ENCODE measurements around the gene MGMT. TPM values are rescaled to one million over a fixed set of nuclear protein-coding genes. Genes with fewer than 3 reads are reported as not detected.

The MGMT gene
- total and polyA plus RNA-seq, 2 donors from 2014 or later = 25.9 to 70.0 TPM

DNA sequence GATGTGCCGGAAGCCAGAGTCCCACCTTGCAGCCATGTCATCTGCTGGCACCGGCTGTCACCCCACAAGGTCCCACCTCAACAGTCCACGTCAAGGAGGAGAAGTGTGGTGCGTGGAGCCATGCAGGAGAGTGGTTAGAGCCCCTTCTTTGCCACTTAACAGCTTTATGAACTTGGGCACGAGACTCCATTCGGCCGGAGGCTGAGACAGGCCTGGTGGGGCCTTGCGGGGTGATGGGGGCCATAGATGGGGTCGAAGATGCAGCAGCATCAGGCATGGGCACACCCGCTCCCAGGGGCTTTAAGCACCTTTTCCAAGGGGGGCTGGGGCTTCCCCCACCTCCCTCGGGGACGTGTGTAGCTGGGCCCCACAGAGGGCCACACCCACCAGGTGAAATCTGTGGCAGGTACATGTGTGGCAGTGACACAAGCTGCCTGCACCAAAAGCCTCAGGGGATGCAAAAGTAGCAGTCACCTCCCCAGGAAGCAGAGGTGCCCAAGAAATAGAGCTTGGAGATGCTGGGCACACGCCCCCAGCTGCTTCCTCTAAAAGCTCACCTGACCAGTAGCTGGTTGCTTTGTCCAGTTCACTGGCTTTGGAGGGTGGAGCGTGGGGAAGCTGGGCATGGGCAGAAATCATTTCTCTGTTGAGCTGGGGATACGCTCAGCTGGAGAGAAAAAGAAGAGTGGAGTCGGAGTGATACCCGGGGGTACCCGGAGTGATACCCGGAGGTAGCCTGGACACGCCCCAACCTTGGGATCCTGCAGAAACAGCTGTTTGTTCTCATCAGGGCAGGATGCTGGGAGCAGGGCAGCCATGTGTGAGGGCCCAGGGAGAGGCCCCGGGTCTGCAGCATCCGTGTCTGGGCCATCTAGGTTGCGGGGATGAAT, 297.2 kb downstream of the MGMT start:
- no peak overlapping the region for H3K9ac ChIP-seq (ENCODE audit: low read length in 3 of 3)
- H3K36me3 ChIP-seq (ENCODE audit: control insufficient read depth in 2 of 3, insufficient read depth in 3 of 3, low read length in 3 of 3) = peaks cover 0 to 4% (median 4%) of the 10 kb centered on the region in 3 donors
- intact Hi-C loops (cut with DNase I) = no loop called here
- FAIRE-seq (no peak), DNase-seq (peak in 2 of 5 donors; percentile 23 to 56)
- no peaks in the 10 kb centered on the region for H3K27me3 ChIP-seq (ENCODE audit: control insufficient read depth, insufficient read depth, low read length)
- H3K4me3 ChIP-seq (ENCODE audit: low read length in 3 of 3) = no peak overlapping the region
- H3K4me1 ChIP-seq (ENCODE audit: control insufficient read depth in 2 of 3, insufficient read depth in 2 of 3, low read depth in 1 of 3, low read length in 3 of 3) = no peaks in the 10 kb centered on the region
- H3K27ac ChIP-seq (ENCODE audit: low read depth in 2 of 2, low read length in 2 of 2) = no peak overlapping the region
- TF ChIP-seq CTCF (IDR thresholded peaks at IDR 0.05; ENCODE audit: borderline replicate concordance, extremely low read depth, insufficient read depth) = no peak
- H3K9me3 ChIP-seq (ENCODE audit: control insufficient read depth in 2 of 3, insufficient read depth in 1 of 3, low read length in 3 of 3) = no peaks in the 10 kb centered on the region

GRCh38 chr10:129764901-129765663, 298.0 kb downstream of the MGMT start:
- Histone ChIP-seq H3K9ac (ENCODE audit: low read length in 3 of 3) (no peak overlapping the region), H3K4me1 (ENCODE audit: control insufficient read depth in 2 of 3, insufficient read depth in 2 of 3, low read depth in 1 of 3, low read length in 3 of 3) (no peaks in the 10 kb centered on the region), H3K9me3 (ENCODE audit: control insufficient read depth in 2 of 3, insufficient read depth in 1 of 3, low read length in 3 of 3) (no peaks in the 10 kb centered on the region), H3K4me3 (ENCODE audit: low read length in 3 of 3) (no peak overlapping the region), H3K36me3 (ENCODE audit: control insufficient read depth in 2 of 3, insufficient read depth in 3 of 3, low read length in 3 of 3) (peaks cover 0 to 4% (median 0%) of the 10 kb centered on the region in 3 donors), H3K27ac (ENCODE audit: low read depth in 2 of 2, low read length in 2 of 2) (no peak overlapping the region), H3K27me3 (ENCODE audit: control insufficient read depth, insufficient read depth, low read length) (no peaks in the 10 kb centered on the region)
- intact Hi-C loops (cut with DNase I) = no loop called here
- no peak for TF ChIP-seq CTCF (IDR thresholded peaks at IDR 0.05; ENCODE audit: borderline replicate concordance, extremely low read depth, insufficient read depth)
- peak in 2 of 5 donors; percentile 7 to 37 for DNase-seq
- FAIRE-seq = no peak

DNA sequence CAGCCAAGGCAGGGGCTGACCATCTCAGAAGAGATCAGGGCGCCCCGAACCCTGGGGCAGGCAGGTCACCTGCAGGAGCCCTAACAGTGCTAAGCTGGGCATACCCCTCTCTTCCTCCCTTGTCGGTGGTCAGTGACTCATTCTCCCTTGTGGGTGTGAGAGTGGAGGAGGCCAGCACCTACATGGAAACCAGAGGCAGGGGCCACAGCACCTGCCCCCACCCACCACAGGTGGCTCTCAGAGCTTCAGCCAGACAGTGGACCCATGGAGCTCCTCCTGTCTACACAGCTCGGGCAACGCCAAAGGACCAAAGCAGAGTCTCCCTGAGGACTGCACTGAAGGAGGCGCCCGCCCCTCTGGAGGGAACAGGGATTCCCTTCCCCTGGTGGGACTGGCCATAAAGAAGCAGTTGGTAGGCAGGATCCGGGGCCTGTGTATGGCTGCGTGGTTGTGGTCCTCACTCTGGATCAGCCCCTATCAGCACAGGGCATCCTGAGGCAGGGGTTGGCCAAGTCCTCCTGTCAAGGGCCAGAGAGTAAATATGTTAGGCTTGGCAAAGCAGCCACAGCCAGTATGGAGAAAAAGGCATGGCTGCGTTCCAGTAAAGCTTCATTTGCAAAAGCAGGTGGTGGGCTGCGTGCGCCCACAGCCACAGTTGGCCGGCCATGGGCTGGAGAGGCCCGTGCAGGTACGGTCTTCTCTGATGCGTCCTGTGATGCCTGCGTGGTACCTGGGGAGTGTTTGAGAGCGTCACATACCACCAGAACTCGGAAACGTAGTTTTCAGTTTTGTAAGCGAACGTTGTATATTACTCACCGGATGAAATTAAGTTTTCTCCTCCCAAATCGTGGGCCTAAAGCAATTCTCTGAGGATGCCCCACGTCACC, 298.9 kb downstream of the MGMT start:
- Histone ChIP-seq H3K4me3 (ENCODE audit: low read length in 3 of 3) (no peak overlapping the region), H3K4me1 (ENCODE audit: control insufficient read depth in 2 of 3, insufficient read depth in 2 of 3, low read depth in 1 of 3, low read length in 3 of 3) (no peaks in the 10 kb centered on the region), H3K9ac (ENCODE audit: low read length in 3 of 3) (no peak overlapping the region), H3K9me3 (ENCODE audit: control insufficient read depth in 2 of 3, insufficient read depth in 1 of 3, low read length in 3 of 3) (no peaks in the 10 kb centered on the region), H3K27me3 (ENCODE audit: control insufficient read depth, insufficient read depth, low read length) (no peaks in the 10 kb centered on the region), H3K36me3 (ENCODE audit: control insufficient read depth in 2 of 3, insufficient read depth in 3 of 3, low read length in 3 of 3) (peaks cover 0 to 4% (median 0%) of the 10 kb centered on the region in 3 donors), H3K27ac (ENCODE audit: low read depth in 2 of 2, low read length in 2 of 2) (no peak overlapping the region)
- no peak for TF ChIP-seq CTCF (IDR thresholded peaks at IDR 0.05; ENCODE audit: borderline replicate concordance, extremely low read depth, insufficient read depth)
- FAIRE-seq (no peak), DNase-seq (peak in 2 of 5 donors; percentile 15 to 56)
- intact Hi-C loops (cut with DNase I) = no loop called here
